IPS-NIHi11 (cell line): ENCODE measurements around the gene FBXL16.
"Not testable (repeated sequence)": the region's sequence is repeated elsewhere in the genome, so short reads cannot be mapped to it uniquely, and the experiment has no call there.

Source experiments
- DNase-seq: peaks from one replicate; pipeline ENCODE4 v3.0.0; 2012; ENCODE audit warnings: mixed read lengths, low spot score

FBXL16 gene

DNA sequence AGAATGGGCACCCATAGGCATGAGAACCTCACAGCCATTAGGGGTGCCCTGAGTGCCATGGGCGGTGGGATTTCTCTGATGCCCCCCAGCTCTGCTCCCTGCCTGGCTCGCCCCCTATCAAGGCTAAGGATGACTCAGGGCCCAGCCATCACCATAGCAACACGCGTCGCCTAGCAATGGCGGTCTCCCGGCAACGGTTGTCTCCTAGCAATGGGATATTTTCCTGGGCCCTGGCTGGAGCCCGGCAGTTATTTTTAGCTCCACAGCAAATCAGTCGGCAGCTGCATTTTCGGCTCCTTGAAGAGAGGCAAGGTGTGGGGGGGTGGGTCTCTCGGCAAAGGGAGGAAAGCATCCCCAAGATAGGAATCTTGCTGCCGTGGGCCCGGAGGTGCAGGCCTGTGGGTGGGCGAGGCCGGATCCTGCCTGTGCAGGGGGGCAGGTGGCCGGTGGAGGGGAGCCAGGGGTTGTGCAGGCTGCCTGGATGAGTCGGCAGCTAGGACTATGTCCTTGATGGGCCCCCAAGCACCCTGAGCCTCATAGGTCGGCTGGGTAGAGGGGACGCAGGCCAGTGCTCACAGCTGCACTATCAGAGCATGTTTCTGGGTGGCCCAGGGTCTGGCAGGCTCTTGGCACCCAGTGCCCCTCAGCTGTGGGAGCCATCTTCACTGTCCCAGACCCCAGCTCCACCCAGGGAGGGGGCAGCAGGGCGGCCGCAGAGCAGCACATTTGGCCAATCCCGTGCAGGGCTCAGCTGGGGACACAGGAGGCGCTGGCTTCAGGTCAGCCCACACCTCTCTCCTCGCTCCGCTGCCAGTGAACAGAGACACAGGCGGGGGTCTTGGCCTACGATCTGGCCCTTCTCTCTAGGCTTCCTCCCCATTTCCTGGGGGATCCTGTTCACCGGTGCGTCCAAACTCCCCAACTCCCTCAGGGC is 4.2 kb upstream of the FBXL16 start:
- peak; percentile 74 for DNase-seq

GRCh38 chr16:708959-709358 is 3.4 kb upstream of the FBXL16 start:
- DNase-seq = no peak

GRCh38 chr16:708019-708418 is 2.4 kb upstream of the FBXL16 start:
- no peak for DNase-seq

- DNase-seq = no peak
These were observed 1.5 kb upstream of the FBXL16 start for GRCh38 chr16:707062-707538.

GRCh38 chr16:706189-707061 is 824 bp upstream of the FBXL16 start:
- DNase-seq = peak; percentile 35

DNA sequence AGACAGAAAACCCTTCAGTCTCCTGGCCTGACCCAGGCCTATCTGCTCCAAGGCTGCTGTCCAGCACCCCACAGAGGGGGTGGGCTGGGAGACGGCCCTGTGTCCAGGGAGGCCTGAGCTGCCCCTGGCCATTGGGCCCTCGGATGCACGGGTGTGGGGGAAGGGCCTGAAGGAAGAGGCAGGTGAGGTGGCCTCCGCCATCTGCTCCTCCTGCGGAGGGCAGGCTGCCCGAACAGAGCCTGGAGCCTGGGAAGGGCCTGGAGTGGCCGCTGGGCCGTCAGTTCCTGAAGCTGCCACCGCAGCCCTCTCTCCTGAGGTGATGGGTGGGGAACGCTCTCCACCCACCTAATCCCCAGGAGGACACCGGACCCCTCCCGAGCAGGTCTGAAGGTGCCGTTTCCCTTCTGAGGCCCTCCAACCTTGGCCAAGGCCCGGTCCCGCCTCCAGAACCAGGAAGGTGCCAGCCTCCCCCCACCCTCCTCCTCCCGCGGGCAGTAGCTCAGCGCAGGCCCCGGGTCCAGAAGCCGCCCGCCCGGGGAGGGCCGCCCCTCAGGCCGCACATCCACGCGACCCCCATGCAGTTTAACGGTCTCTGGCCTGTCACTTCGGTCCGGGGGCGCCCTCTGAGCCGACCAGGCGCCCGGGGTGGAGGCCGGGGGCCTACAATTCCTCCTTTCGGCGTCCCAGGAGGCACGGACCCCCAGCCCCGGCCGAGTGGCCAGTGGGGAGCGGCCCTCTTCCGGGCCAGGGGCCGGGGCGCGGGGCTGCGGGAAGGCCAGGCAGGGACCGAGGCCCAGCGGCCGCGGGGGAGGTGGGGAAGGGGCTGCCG is 835 bp downstream of the FBXL16 start:
- no peak for DNase-seq

GRCh38 chr16:704047-704446 is 1.6 kb downstream of the FBXL16 start:
- no peak for DNase-seq

DNA sequence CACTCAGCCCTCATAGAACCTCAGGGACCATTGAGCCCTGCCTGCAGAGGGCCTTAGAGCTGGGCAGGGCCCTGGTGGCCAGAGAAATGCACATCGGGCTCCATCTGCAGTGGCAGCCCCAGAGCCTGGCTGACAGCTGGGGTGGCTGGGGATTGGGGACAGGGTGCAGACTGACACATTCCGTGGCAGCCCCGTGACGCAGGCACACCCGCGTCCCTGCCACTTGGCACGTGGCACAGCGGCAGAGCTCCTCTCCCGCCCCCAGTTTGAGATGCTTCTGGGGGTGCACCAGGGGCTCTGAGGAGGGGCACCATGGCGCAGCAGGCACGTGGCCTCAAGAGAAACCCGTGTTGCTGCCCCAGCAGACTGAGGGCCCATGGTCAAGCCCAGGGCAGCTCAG is 2.2 kb downstream of the FBXL16 start:
- no peak for DNase-seq

GRCh38 chr16:702341-702740 is 3.3 kb downstream of the FBXL16 start:
- DNase-seq = no peak

DNA sequence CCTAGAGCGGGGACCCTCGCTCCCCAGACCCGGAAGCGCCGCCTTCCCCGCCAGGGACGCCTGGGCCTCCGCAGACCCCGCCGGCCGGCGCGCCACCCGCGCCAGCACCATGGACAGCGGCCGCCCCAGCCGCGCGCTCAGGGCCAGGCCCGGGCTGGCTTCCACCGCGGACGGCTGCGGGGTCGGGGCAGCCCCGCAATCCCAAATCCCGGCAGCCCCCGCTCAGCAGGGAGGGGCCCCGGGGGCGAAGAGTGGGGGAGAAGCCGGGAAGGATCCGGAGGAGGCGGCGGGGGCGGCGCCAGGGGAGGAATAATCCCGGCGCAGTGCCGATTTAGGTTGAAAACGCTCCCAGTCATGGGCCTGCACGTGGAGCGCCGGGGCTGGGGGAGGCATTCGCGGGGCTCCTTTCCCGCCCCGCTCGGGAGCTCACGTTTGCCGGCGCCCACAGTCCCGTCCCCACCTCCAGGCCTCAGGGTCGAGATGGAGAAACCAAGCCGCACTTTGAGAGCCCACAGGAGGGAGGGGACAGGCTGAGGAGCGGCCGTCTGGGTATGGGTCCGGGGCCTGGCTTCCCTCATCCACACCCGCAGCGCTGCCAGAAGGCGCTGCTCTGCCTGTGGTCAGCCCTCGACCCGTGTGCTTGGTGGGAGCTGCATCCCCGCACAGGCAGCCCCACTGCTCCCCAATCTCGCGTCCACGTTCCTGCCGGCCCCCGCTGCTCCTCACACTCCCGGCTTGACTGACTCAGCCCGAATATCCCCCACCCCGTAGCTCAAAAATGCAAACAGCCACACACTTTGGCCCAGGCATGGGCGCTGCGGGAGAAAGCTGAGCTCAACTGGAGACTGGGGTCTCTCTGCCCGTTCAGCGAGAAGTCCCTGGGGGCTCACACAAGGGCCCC is 4.7 kb downstream of the FBXL16 start:
- peak; percentile 92 for DNase-seq

DNA sequence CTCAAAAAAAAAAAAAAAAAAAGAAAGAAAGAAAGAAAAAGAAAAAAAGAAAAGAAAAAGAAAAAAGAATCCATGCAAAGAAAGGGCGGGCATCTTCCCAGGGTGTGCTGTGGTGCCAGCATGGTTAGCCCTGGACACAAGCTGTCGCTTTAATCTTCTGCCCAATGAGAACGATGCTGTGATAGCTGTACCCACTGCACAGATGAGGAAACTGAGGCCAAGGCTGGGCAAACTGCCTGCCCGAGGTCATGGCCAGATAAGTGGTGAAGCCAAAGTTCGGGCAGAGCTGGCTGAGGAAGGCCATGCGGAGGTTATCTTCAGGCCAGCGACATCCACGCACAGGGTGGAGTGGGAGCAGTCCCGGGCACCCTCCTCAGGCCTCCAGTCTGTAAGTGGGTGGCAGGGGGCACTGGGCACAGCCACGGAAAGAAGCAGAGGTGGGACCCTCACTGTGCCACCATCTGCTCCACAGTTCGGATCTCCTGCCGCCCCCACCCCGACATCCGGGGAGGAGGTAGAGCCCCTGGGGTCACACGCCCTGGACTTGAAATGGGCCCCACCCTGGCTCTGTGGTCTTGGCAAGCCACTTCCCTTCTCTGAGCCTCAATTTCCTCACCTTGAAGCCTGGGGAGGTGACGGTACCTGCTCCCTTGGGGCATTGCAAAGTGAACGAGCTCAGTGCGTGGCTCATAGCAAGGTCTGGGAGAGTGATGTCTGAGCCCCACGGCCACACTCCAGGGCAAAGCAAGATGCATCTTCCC is 6.5 kb downstream of the FBXL16 start:
- no peak for DNase-seq

- DNase-seq = peak; percentile 86
These were observed 10.1 kb downstream of the FBXL16 start for GRCh38 chr16:695355-696089.

- no peak for DNase-seq
These were observed 10.7 kb downstream of the FBXL16 start for GRCh38 chr16:694863-695354.

DNA sequence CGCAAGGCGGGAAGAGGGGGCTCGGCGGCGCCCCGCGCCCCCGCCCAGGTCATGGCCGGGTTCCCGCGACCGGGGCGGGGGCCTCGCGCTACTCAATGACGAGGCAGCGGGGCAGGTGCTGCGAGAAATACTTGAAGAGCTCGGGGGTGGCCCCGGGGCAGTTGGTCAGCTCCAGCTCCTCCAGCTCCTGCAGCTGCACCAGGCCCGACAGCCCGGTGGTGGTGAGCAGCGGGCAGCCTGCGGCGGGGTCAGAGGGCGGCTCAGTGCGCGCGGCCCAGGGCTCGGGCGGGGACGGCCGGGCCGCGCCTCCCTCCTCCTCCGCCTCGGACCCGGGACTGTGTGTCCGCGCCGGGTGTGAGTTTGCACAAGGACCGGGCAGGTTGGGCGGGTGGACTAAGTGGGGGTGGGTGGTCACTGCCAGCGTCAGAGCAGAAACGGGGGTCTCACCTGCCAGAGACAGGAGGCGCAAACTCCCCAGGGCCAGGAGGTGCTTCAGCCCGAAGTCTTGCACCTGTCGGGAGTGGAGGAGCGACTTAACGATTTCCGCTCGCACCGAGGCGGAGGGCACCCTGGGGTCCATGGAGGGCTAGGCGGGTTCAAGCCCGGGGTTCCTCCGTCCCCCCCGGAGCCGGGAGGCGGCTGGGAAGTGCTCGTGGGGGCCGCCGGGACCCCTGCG is 11.3 kb downstream of the FBXL16 start:
- DNase-seq = peak; percentile 62

DNA sequence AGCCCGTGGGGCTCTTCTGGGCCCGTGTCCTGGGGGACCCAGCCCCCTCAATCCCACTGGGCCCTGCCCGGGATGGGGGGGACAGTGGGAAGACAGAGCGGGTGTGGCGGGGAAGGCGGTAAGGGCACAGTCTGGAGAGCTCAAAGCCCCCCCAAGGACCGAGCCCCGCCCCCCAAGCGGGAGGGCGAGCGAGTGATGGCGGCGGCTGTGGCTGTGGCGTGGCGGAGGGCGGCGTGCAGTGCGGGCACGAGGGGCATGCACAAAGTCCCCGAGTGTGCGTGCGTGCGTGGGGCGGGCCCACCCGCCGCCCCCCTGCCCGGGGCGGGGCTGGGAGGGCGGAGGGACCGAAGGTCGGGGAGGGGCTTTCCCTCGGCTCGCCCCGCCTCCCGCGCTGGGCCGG is 11.8 kb downstream of the FBXL16 start:
- no peak for DNase-seq

- DNase-seq = no peak
These were observed 12.2 kb downstream of the FBXL16 start for GRCh38 chr16:693364-693763.

DNA sequence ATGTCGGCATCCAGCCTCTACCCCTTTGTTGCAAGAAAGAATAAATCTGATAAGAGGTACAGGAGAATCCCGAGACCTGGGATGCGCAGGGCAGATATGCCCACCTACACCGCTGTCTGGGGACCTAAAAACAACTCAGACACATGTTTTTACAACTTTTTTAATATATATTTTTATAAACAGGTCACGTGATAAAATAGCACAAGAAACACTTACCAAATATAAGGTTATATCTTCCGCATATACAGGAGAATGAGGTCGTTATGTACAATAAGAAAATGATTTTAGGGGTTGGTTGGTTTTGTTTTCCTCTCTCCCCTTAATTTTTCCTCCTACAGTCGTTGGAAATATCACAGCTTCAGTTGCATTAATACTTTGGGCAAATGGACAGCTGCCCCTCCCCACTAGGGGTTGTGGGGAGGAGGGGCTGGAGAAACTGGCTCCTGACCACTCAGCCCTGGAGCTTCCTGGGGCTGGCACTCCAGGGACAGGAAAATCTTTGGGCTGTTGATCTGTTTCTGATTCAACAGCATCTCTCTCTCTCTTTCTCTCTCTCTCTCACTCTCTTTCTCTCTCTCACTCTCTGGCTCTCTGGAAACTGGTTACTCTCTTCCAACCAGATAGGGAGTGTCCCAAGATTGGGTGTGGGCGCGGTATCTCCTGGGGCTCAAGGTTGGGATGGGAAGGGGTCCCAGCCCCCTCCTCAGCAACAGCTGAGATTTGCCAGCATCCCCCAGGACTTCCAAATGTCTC is 13.1 kb downstream of the FBXL16 start:
- no peak for DNase-seq

- DNase-seq = not testable (repeated sequence)
These were observed 14.4 kb downstream of the FBXL16 start for GRCh38 chr16:691242-691641.
